ENCODE measurements around the gene ADAM12.

DNA sequence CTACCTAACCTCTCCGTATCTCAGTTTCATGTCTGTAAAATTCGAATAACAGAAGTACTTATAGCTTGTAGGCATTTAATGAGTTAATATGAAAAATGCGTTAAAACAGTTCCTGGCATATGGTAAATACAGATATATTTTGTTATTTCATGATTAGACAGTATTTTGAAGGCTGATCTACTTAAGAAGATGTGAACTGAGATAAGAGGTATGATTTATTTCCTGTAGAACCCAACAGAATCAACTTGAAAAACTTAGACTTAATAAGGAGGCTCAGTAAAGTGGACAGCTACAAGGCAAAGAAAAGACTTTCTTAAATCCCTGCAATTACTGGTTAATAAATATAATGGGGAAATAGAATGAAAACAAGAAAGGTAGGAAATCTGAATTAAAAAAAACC, 388.6 kb downstream of the ADAM12 start:
- TF ChIP-seq ESRRB (CRISPR knock-in tag; IDR thresholded peaks at IDR 0.05; ENCODE audit: borderline replicate concordance) (no peak), E2F3 (CRISPR knock-in tag; IDR thresholded peaks at IDR 0.05) (no peak), RAD21 (CRISPR knock-in tag; conservative IDR thresholded peaks at IDR 0.05 in 1 of 2, IDR thresholded peaks at IDR 0.05 in 1 of 2) (no peak), POLR2AphosphoS5 (IDR thresholded peaks at IDR 0.05; ENCODE audit: control insufficient read depth, insufficient read depth, low read depth, low read length) (no peak)
- TF ChIP-seq, protein P1, sequence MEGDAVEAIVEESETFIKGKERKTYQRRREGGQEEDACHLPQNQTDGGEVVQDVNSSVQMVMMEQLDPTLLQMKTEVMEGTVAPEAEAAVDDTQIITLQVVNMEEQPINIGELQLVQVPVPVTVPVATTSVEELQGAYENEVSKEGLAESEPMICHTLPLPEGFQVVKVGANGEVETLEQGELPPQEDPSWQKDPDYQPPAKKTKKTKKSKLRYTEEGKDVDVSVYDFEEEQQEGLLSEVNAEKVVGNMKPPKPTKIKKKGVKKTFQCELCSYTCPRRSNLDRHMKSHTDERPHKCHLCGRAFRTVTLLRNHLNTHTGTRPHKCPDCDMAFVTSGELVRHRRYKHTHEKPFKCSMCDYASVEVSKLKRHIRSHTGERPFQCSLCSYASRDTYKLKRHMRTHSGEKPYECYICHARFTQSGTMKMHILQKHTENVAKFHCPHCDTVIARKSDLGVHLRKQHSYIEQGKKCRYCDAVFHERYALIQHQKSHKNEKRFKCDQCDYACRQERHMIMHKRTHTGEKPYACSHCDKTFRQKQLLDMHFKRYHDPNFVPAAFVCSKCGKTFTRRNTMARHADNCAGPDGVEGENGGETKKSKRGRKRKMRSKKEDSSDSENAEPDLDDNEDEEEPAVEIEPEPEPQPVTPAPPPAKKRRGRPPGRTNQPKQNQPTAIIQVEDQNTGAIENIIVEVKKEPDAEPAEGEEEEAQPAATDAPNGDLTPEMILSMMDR (IDR thresholded peaks at IDR 0.05 in 2 of 3, conservative IDR thresholded peaks at IDR 0.05 in 1 of 3; ENCODE audit: insufficient read depth in 2 of 3, low read depth in 1 of 3, low read length in 3 of 3): no peak
- TF ChIP-seq, protein P2, sequence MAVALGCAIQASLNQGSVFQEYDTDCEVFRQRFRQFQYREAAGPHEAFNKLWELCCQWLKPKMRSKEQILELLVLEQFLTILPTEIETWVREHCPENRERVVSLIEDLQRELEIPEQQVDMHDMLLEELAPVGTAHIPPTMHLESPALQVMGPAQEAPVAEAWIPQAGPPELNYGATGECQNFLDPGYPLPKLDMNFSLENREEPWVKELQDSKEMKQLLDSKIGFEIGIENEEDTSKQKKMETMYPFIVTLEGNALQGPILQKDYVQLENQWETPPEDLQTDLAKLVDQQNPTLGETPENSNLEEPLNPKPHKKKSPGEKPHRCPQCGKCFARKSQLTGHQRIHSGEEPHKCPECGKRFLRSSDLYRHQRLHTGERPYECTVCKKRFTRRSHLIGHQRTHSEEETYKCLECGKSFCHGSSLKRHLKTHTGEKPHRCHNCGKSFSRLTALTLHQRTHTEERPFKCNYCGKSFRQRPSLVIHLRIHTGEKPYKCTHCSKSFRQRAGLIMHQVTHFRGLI (CRISPR knock-in tag; IDR thresholded peaks at IDR 0.05): no peak

All from K562 (cell line).